Measurements from ENCODE around the gene TTC19.
A peak's percentile ranks its signal among the peaks of the same experiment; 100 is the strongest.

TTC19 gene

GRCh38 chr17:15999974-16000827 is 577 bp downstream of the TTC19 start:
- Mint-ChIP-seq H3K27ac (peak overlapping the region; percentile 75), H3K4me3 (peak overlapping the region; percentile 74), H3K4me1 (peaks cover 20% of the 10 kb centered on the region), H3K36me3 (peaks cover 63% of the 10 kb centered on the region), H3K9me3 (no peaks in the 10 kb centered on the region)
- ATAC-seq (peak; percentile 60), DNase-seq (ENCODE audit: low spot score in 2 of 2) (no peak)

- peak overlapping the region; percentile 74 for H3K4me3 Mint-ChIP-seq
Observed at GRCh38 chr17:16001226-16001897, 1.7 kb downstream of the TTC19 start.

GRCh38 chr17:16002708-16003260 is 3.2 kb downstream of the TTC19 start:
- DNase-seq (ENCODE audit: low spot score in 2 of 2): no peak
- ATAC-seq: no peak
- H3K36me3 Mint-ChIP-seq: peaks cover 82% of the 10 kb centered on the region
- H3K27ac Mint-ChIP-seq: no peak overlapping the region
- peaks cover 31% of the 10 kb centered on the region for H3K4me1 Mint-ChIP-seq
- no peaks in the 10 kb centered on the region for H3K9me3 Mint-ChIP-seq
- H3K4me3 Mint-ChIP-seq: no peak overlapping the region

More at GRCh38 chr17:16001226-16001897, 1.7 kb downstream of the TTC19 start:
- no peak for ATAC-seq
- DNase-seq (ENCODE audit: low spot score in 2 of 2): no peak
- H3K36me3 Mint-ChIP-seq: peaks cover 75% of the 10 kb centered on the region
- H3K9me3 Mint-ChIP-seq: no peaks in the 10 kb centered on the region
- peaks cover 25% of the 10 kb centered on the region for H3K4me1 Mint-ChIP-seq
- H3K27ac Mint-ChIP-seq: peak overlapping the region; percentile 75

DNA sequence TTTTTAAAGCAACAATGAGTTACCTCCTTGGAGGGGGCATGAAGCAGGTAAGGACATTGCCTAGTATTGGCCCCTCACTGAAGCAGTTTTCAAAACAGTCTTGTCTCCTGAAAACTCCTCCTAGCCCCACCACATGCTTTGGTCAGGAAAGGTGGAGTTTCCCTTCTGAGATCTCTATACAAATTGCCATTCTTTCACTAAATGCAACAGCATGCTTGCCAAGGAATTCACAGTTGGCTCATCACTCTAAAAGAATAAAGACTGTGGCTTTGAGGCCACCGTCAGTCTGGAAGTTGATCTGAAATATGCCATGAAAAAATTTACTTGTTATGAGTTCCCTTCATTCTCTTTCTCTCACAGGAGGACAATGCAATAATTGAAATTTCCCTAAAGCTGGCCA is 4.2 kb downstream of the TTC19 start:
- no peak overlapping the region for H3K4me3 Mint-ChIP-seq
- no peak for ATAC-seq
- H3K9me3 Mint-ChIP-seq: no peaks in the 10 kb centered on the region
- peaks cover 41% of the 10 kb centered on the region for H3K4me1 Mint-ChIP-seq
- H3K27ac Mint-ChIP-seq: peak overlapping the region; percentile 36
- no peak for DNase-seq (ENCODE audit: low spot score in 2 of 2)
- peaks cover 88% of the 10 kb centered on the region for H3K36me3 Mint-ChIP-seq

DNA sequence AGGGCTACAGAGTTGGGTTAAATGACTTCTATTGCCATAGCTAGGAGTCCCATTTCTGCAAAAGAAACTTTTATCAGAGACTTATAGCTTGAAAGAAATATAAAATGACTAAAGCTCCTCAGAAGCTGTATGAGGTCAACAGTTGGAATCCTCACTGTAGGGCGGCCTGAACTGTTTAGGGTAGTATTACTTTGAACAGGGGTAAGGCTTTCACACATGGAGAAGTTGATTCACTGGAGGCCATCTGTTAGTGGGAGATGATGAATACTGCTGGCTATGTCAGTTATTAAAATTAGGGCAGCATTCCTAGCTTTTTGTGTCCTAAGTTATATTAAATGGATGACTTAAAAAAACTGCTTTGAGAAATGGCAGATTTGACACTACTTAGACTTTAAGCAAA is 6.0 kb downstream of the TTC19 start:
- no peak overlapping the region for H3K4me3 Mint-ChIP-seq
- no peak for DNase-seq (ENCODE audit: low spot score in 2 of 2)
- H3K9me3 Mint-ChIP-seq: no peaks in the 10 kb centered on the region
- H3K4me1 Mint-ChIP-seq: peaks cover 39% of the 10 kb centered on the region
- H3K36me3 Mint-ChIP-seq: peaks cover 100% of the 10 kb centered on the region
- no peak overlapping the region for H3K27ac Mint-ChIP-seq
- no peak for ATAC-seq

- H3K36me3 Mint-ChIP-seq: peaks cover 100% of the 10 kb centered on the region
- no peaks in the 10 kb centered on the region for H3K9me3 Mint-ChIP-seq
- H3K27ac Mint-ChIP-seq: peak overlapping the region; percentile 34
- H3K4me3 Mint-ChIP-seq: no peak overlapping the region
- H3K4me1 Mint-ChIP-seq: peaks cover 23% of the 10 kb centered on the region
- ATAC-seq: peak; percentile 95
- no peak for DNase-seq (ENCODE audit: low spot score in 2 of 2)
Observed at GRCh38 chr17:16007439-16007838, 7.8 kb downstream of the TTC19 start.

- no peak overlapping the region for H3K4me3 Mint-ChIP-seq
- no peak overlapping the region for H3K27ac Mint-ChIP-seq
- DNase-seq (ENCODE audit: low spot score in 2 of 2) (no peak), ATAC-seq (no peak)
- no peaks in the 10 kb centered on the region for H3K9me3 Mint-ChIP-seq
- peaks cover 97% of the 10 kb centered on the region for H3K36me3 Mint-ChIP-seq
- peaks cover under 1% of the 10 kb centered on the region for H3K4me1 Mint-ChIP-seq
Observed at GRCh38 chr17:16013943-16014407, 14.4 kb downstream of the TTC19 start.

- no peaks in the 10 kb centered on the region for H3K9me3 Mint-ChIP-seq
- ATAC-seq (no peak), DNase-seq (ENCODE audit: low spot score in 2 of 2) (no peak)
- no peak overlapping the region for H3K27ac Mint-ChIP-seq
- H3K4me3 Mint-ChIP-seq: no peak overlapping the region
- peaks cover 6% of the 10 kb centered on the region for H3K4me1 Mint-ChIP-seq
- peaks cover 91% of the 10 kb centered on the region for H3K36me3 Mint-ChIP-seq
Observed at GRCh38 chr17:16019347-16019746, 19.7 kb downstream of the TTC19 start.

GRCh38 chr17:16023881-16024280 is 24.3 kb downstream of the TTC19 start:
- H3K36me3 Mint-ChIP-seq: peaks cover 91% of the 10 kb centered on the region
- H3K9me3 Mint-ChIP-seq: no peaks in the 10 kb centered on the region
- peaks cover 31% of the 10 kb centered on the region for H3K4me1 Mint-ChIP-seq
- no peak for DNase-seq (ENCODE audit: low spot score in 2 of 2)
- H3K4me3 Mint-ChIP-seq: no peak overlapping the region
- H3K27ac Mint-ChIP-seq: no peak overlapping the region
- no peak for ATAC-seq

- Mint-ChIP-seq H3K36me3 (peaks cover 97% of the 10 kb centered on the region), H3K9me3 (no peaks in the 10 kb centered on the region), H3K27ac (peak overlapping the region; percentile 69), H3K4me3 (no peak overlapping the region), H3K4me1 (peaks cover 31% of the 10 kb centered on the region)
- DNase-seq (ENCODE audit: low spot score in 2 of 2): peak in 1 of 2 donors; percentile 25
- ATAC-seq: no peak
Observed at GRCh38 chr17:16025202-16025601, 25.6 kb downstream of the TTC19 start.

- no peak for ATAC-seq
Observed at GRCh38 chr17:16026895-16027294, 27.3 kb downstream of the TTC19 start.

GRCh38 chr17:16027708-16028584 is 28.3 kb downstream of the TTC19 start:
- Mint-ChIP-seq H3K9me3 (no peaks in the 10 kb centered on the region), H3K36me3 (peaks cover 100% of the 10 kb centered on the region), H3K4me1 (peaks cover 25% of the 10 kb centered on the region), H3K4me3 (peak overlapping the region; percentile 52), H3K27ac (peak overlapping the region; percentile 98)
- DNase-seq (ENCODE audit: low spot score in 2 of 2) (peak; percentile 18 to 64), ATAC-seq (peak; percentile 100)

More at GRCh38 chr17:16026895-16027294, 27.3 kb downstream of the TTC19 start:
- H3K9me3 Mint-ChIP-seq: no peaks in the 10 kb centered on the region
- H3K4me1 Mint-ChIP-seq: peaks cover 30% of the 10 kb centered on the region
- H3K4me3 Mint-ChIP-seq: peak overlapping the region; percentile 52
- no peak for DNase-seq (ENCODE audit: low spot score in 2 of 2)
- peaks cover 98% of the 10 kb centered on the region for H3K36me3 Mint-ChIP-seq
- H3K27ac Mint-ChIP-seq: peak overlapping the region; percentile 98

GRCh38 chr17:16033729-16034349 is 34.2 kb downstream of the TTC19 start:
- Mint-ChIP-seq H3K4me3 (no peak overlapping the region), H3K4me1 (peaks cover 11% of the 10 kb centered on the region), H3K27ac (peak overlapping the region; percentile 73), H3K36me3 (peaks cover 100% of the 10 kb centered on the region), H3K9me3 (no peaks in the 10 kb centered on the region)
- no peak for ATAC-seq
- DNase-seq (ENCODE audit: low spot score in 2 of 2): no peak

- H3K4me1 Mint-ChIP-seq: peaks cover 11% of the 10 kb centered on the region
Observed at GRCh38 chr17:16036261-16036660, 36.6 kb downstream of the TTC19 start.

More at GRCh38 chr17:16036261-16036660, 36.6 kb downstream of the TTC19 start:
- peaks cover 100% of the 10 kb centered on the region for H3K36me3 Mint-ChIP-seq
- ATAC-seq (no peak), DNase-seq (ENCODE audit: low spot score in 2 of 2) (no peak)
- no peak overlapping the region for H3K4me3 Mint-ChIP-seq
- peak overlapping the region; percentile 87 for H3K27ac Mint-ChIP-seq
- H3K9me3 Mint-ChIP-seq: no peaks in the 10 kb centered on the region
